Prostate gland (tissue), 2 donors: ENCODE results near the gene C2orf80. TPM values are rescaled to one million over a fixed set of nuclear protein-coding genes. Genes with fewer than 3 reads are reported as not detected.

Experiments
- DNase-seq: peaks from one replicate; pipeline ENCODE4 v3.0.0-alpha.2; 2019; ENCODE audit warnings: low spot score
- H3K27ac ChIP-seq, 2 donors: fragments of 200-600 bp; sonication (generic); 2 replicates each; pipeline ENCODE4 v1.5.1; 2017 to 2019
- H3K27me3 ChIP-seq: fragments of 200-600 bp; sonication (generic); replicated peaks from 2 replicates; pipeline ENCODE4 v1.5.1; 2019; ENCODE audit not compliant: insufficient read depth
- H3K36me3 ChIP-seq, 2 donors: fragments of 200-600 bp; sonication (generic); 1 replicate in 1 of 2; 2 replicates in 1 of 2; pipeline versions ENCODE4 v1.5.1 to v1.8.1; 2017 to 2019
- H3K4me1 ChIP-seq: fragments of 200-600 bp; sonication (generic); replicated peaks from 2 replicates; pipeline ENCODE4 v1.5.1; 2019
- H3K4me3 ChIP-seq, 2 donors: fragments of 200-600 bp; sonication (generic); 2 replicates each; pipeline ENCODE4 v1.5.1; 2017 to 2019
- H3K9me3 ChIP-seq: fragments of 200-600 bp; sonication (generic); 2 replicates; pipeline ENCODE4 v1.5.1; 2017
- CTCF ChIP-seq, 4 experiments: fragments of 200-600 bp in 2 of 4; fragments of 450-650 bp in 2 of 4; sonication (generic) in 2 of 4; IDR thresholded peaks; 1 replicate in 3 of 4; 2 replicates in 1 of 4; pipeline ENCODE4 v1.5.1; 2016 to 2019; ENCODE audit warnings: antibody characterized with exemption in 4 of 4, mild to moderate bottlenecking in 2 of 4, moderate library complexity in 2 of 4
- POLR2A ChIP-seq: fragments of 450-650 bp; IDR thresholded peaks from one replicate; pipeline ENCODE4 v1.6.1; 2016; ENCODE audit warnings: antibody characterized with exemption, mild to moderate bottlenecking
- POLR2AphosphoS5 ChIP-seq: sonication (generic); formaldehyde crosslinking; IDR thresholded peaks from one replicate; pipeline ENCODE4 v1.6.1; 2017; ENCODE audit warnings: antibody characterized with exemption
- WGBS: methylation state at CpG from one replicate; pipeline ENCODE4 v1.1.5; 2018; 5-methylcytosine and 5-hydroxymethylcytosine counted together
- intact Hi-C: fragments of 100-400 bp; cut with DNase I; formaldehyde crosslinking; loops from one replicate; pipeline ENCODE4 v1.14.2; 2022
- total RNA-seq, 2 donors: library from RNA; depleted of rRNA; stranded (reverse); fragments of >200 nt; gene quantifications; one replicate each; pipeline ENCODE4 v1.1.0, GENCODE V29; 2016

C2orf80 gene
- total RNA-seq, 2 donors from 2014 or later: not detected

DNA sequence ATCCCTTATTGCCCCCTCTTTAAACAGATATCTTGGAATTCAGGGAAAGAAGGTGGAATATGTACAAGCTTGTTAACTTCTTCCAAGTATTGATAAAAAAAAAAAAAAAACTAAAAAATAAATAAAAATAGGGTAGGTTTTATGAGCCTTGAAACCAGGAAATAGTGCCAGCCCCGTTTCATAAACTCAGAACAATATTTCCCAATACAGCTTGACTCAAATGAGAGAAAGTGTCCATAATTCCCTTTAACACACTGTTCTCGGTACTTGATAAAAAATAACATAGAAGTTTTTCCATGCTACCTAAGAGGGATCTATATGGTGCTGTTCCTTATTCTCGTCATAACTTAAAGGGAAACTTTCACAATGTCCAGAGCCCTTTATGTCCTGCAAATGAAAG, 17.9 kb upstream of the C2orf80 start:
- intact Hi-C loops: no loop called here
- H3K27me3 ChIP-seq: no peaks in the 10 kb centered on the region
- no peak overlapping the region for H3K4me3 ChIP-seq
- 72% methylated on average over 3 of the region's 3 CpGs for WGBS
- no peaks in the 10 kb centered on the region for H3K4me1 ChIP-seq
- TF ChIP-seq POLR2AphosphoS5 (no peak), CTCF (IDR thresholded peaks at IDR 0.05) (no peak), POLR2A (no peak)
- no peak overlapping the region for H3K27ac ChIP-seq
- no peak for DNase-seq
- no peaks in the 10 kb centered on the region for H3K9me3 ChIP-seq
- H3K36me3 ChIP-seq: no peaks in the 10 kb centered on the region

DNA sequence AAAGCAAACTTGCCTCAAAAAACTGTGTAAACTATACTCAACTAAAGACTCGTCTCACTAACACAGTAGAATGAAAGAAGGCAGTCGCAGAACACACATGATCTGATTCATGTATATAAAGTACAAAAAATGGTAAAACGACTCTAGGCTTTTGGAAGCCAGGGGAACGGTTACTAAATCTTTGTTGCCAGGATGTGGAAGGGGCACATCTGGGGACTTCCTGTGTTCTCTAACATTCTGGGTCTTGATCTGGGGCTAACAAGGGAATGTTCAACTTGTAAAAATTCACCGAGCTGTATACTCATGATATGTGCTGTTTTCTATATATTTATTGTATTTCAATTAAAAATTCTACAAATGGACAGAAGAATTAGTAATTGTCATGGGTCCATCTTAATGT, 14.3 kb upstream of the C2orf80 start:
- H3K27ac ChIP-seq: no peak overlapping the region

DNA sequence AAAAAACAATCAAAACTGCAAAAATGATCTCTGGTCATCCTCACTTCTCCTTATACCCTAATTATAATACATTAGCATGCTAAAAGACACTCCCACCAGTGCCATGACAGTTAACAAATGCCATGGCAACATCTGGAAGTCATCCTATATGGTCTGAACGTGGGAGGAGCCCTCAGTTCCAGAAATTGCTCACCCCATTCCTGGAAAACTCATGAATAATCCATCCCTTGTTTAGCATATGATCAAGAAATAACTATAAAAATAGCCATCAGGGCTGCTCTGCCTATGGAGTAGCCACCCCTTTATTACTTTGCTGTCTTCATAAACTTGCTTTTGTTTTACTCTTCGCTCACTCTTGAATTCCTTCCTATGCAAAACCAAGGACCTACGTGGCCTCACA, 5.7 kb upstream of the C2orf80 start:
- H3K36me3 ChIP-seq: no peaks in the 10 kb centered on the region
- H3K27me3 ChIP-seq: no peaks in the 10 kb centered on the region
- H3K9me3 ChIP-seq: no peaks in the 10 kb centered on the region
- H3K4me1 ChIP-seq: no peaks in the 10 kb centered on the region
- no peak overlapping the region for H3K4me3 ChIP-seq
- 95% methylated on average over 3 of the region's 3 CpGs for WGBS
- no peak overlapping the region for H3K27ac ChIP-seq
- intact Hi-C loops: no loop called here
- TF ChIP-seq CTCF (IDR thresholded peaks at IDR 0.05) (no peak), POLR2A (no peak), POLR2AphosphoS5 (no peak)
- no peak for DNase-seq

More for the DNA sequence above, 14.3 kb upstream of the C2orf80 start:
- Histone ChIP-seq H3K4me3 (no peak overlapping the region), H3K27me3 (no peaks in the 10 kb centered on the region), H3K4me1 (no peaks in the 10 kb centered on the region), H3K36me3 (no peaks in the 10 kb centered on the region), H3K9me3 (no peaks in the 10 kb centered on the region)
- no peak for DNase-seq
- TF ChIP-seq POLR2AphosphoS5 (no peak), POLR2A (no peak), CTCF (IDR thresholded peaks at IDR 0.05) (no peak)
- intact Hi-C loops: no loop called here
- 70% methylated on average over 5 of the region's 5 CpGs for WGBS

DNA sequence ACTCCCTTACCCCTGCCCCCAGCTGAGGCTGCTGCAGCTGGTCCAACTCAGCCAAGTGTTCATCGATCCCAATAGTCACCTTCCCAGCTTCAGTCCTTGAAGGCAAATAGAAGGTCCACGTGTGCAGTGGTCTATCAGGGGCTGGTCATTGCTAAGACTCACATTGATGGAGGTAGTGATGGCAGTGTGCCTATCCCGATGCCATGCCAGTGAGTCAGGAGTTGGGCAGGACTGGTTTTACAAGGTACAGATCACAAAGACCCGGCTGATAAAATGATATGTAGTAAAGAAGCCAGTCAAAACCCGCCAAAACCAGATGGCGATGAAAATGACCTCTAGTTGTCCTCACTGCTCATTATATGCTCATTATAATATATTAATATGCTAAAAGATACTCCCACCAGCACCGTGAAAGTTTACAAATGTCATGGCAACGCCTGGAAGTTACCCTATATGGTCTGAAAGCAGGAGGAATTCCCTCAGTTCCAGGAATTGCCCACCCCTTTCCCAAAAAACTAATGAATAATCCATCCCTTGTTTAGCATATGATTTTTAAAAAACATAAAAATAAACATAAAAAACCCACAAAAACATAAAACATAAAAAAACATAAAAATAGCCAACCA, 2.9 kb upstream of the C2orf80 start:
- TF ChIP-seq POLR2AphosphoS5 (peak; percentile 49), POLR2A (no peak)
- Histone ChIP-seq H3K27me3 (no peaks in the 10 kb centered on the region), H3K36me3 (no peaks in the 10 kb centered on the region), H3K9me3 (no peaks in the 10 kb centered on the region), H3K27ac (no peak overlapping the region), H3K4me3 (no peak overlapping the region), H3K4me1 (no peaks in the 10 kb centered on the region)
- 64% methylated on average over 8 of the region's 8 CpGs for WGBS
- intact Hi-C loops: no loop called here
- peak; percentile 53 for DNase-seq

DNA sequence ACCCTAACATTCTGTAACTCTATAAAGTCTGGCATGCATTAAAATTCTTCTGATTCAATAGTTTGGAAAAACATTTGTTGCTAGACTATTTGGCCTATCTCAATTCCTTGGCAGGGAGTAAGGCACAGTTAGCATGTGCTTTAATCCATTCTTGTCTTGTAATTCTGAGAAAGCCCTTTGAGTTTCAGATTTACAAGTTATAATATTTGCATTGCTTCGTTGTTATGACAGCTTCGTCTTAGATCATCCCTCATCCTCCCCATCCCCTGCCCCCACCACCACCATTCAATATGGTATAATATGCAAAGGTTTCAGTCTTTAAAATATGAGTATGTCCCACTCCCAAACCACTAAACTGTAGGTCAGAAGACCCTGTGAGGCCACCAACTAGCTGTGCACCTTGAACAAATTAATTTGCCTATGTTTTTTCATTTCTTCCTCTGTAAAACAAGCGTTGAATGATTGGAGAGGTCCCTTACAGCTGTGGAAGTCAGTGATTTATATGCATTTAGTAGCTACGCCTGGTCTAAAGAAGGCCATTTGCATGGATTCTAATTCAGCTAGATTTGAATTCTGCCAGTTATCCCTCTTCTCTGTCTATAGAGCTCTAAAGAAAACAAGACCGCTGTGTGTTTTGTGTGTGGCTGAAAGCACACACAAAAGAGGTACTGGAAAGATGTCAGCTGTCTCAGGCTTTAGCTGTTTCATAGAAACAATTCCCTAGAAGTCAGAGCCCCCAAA, 591 bp downstream of the C2orf80 start:
- Histone ChIP-seq H3K4me3 (no peak overlapping the region), H3K27ac (no peak overlapping the region), H3K36me3 (no peaks in the 10 kb centered on the region), H3K9me3 (no peaks in the 10 kb centered on the region), H3K27me3 (no peaks in the 10 kb centered on the region), H3K4me1 (no peaks in the 10 kb centered on the region)
- 43% methylated on average over 5 of the region's 5 CpGs for WGBS
- no peak for TF ChIP-seq CTCF (IDR thresholded peaks at IDR 0.05)
- no peak for TF ChIP-seq POLR2AphosphoS5
- no peak for DNase-seq
- intact Hi-C loops: no loop called here
